GM04504 (cell line): ENCODE measurements around the gene TMC2.
"Not testable (repeated sequence)": the region's sequence is repeated elsewhere in the genome, so short reads cannot be mapped to it uniquely, and the experiment has no call there.

ENCODE experiments used
- DNase-seq: peaks from one replicate; pipeline ENCODE4 v3.0.0-alpha.2; 2012; ENCODE audit warnings: low read depth

Gene TMC2

DNA sequence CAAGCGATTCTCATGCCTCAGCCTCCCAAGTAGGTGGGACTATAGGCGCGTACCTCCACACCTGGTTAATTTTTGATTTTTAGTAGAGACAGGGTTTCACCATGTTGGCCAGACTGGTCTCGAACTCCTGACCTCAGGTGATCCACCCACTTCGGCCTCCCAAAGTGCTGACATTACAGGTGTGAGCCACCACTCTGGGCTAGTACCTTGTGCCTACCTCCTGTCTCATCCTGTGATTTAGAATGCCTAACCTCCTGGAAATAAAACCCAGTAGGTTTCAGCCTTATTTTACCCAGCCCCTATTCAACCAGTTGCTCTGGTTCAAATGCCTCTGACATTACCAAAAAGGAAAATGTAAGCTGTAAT, 10.2 kb upstream of the TMC2 start:
- not testable (repeated sequence) for DNase-seq

DNA sequence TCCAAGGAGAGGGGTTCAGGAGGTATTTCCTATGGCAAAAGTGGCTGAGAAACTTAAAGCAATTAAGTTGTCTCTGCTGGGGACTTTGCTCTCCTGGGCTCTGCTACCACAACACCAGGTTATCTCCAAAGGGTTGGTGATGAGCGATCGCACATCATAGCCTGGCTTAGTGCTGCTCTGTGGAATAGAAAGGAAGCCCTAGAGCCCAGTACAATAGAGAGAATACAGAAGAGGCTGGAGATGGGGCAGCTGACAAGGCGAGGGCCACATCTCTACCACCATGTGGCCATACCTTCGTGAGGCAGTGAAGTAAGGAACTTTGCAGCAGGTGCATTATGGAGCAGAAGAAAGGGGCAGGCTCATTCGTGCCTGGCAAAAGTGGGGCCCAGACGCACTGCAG, 8.6 kb upstream of the TMC2 start:
- DNase-seq = no peak

DNA sequence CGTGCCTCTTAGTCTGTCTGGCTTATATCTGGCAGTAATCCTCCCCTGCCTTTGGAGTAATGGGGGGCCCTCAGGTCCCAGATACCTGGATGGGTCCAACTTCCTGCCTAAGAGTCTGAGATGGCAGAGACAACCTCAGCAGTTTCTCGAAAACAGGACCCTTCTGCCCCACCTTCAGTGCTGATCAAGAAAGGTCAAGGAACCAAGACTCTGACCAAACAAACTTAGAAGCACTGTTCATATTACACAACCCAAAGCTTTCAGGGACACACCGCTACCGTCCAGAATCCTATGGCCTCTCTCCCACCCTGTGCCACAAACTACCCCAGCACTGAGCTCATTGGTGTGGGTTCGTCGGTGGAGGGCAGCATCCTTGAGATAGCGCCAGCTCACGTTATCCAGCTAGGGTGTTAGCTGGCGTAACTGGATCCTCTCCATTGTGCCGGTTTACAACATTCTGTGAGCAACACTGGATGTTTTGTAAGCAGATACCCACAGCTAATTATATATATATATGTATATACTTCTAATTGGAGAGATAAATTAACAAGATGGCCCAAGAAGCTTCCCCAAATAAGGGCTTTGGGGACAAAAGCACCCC, 7.6 kb upstream of the TMC2 start:
- no peak for DNase-seq

DNA sequence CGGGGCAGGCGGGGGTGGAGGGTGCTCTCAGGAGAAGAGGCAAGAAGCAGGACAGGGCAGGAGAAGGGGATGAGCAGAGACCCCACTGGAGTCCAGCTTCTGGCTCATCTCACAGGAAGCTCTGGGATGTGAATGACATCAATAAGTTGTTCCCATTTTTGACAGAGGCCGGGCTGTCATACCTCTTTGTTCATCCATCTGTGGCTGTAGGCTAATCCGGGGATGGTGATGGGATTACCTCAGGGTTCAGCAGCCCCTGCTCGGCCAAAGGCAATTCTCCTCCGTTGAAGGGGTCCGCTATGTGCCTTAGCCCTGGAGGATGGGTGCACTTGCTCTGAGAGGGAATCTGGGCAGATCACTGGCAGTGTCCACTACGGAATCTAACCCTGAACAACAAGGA, 3.3 kb upstream of the TMC2 start:
- DNase-seq = no peak

DNA sequence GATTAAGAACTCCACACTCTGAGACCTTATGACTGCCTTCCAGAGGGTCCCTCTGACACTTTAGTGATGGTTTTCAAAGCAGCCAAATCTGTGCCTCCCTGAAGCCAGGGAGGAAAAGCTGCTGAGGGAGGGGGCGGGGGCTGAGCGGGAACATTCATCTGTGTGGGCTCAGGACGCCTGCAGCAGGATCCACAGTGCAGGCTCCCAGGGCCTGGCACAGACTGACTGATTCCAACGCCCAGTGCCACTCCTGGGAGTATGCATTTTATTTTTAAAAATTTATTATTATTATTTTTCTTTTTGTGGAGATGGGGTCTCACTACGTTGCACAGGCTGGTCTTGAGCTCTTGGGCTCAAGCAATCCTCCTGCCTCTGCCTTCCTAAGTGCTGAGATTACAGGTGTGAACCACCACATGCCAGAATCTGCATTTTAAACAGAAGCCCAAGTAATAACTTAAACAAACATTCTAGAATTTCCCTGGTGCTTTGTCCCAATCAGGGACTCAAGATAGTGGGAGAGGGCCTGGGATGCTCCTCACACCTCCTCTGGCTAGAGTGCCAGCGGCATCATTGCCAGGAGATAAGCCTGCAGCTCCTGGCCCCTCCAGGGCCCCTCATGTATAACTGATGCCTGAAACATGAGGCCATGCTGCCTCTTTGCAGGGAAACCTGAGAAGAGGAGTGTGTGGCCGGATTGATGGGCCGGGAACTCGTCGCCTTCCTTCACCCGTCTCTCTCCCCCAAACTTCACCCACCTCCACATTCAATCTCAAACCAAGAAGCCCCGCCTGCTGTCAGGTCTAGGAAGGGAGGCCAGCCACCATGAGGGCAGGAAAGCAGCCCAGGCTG, 438 bp upstream of the TMC2 start:
- no peak for DNase-seq

DNA sequence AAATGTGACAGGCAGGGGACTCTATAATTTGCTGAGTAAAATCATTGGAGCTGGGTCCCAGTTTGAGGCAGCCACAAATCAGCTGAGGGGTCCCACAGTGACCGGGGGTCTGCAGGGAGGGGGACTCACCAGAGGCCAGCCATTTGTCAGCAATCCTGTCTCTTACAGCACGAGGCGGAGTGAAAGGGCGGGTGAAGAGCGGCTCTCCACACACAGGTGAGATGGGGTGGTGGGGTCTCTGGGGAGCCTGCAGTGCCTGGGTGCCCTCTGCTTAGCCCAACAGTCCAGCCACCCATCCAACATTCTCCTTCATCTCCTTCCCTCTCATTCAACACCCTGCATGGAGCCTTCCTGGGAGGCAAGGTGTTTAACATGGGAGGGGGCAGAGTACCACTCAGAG, 728 bp downstream of the TMC2 start:
- DNase-seq = no peak

DNA sequence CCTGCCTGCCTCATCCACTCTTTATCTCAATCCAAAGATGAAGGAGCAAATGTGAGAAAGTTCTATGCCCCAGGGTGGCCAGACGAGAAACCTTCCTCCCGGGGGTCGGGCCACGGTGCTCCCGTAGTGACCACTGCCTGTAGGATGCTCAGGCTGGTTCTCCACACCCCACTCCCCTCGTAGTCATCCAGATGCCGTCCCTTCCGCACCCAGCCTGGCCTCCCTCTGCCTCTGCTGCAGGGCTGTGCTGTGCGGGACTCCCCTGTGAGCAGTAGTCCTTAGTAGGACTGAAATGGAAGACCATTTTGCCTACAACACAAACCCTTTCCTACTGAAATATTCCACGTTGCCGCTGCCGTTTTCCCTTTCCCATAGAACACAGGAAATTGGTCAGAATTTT, 2.0 kb downstream of the TMC2 start:
- DNase-seq = no peak

DNA sequence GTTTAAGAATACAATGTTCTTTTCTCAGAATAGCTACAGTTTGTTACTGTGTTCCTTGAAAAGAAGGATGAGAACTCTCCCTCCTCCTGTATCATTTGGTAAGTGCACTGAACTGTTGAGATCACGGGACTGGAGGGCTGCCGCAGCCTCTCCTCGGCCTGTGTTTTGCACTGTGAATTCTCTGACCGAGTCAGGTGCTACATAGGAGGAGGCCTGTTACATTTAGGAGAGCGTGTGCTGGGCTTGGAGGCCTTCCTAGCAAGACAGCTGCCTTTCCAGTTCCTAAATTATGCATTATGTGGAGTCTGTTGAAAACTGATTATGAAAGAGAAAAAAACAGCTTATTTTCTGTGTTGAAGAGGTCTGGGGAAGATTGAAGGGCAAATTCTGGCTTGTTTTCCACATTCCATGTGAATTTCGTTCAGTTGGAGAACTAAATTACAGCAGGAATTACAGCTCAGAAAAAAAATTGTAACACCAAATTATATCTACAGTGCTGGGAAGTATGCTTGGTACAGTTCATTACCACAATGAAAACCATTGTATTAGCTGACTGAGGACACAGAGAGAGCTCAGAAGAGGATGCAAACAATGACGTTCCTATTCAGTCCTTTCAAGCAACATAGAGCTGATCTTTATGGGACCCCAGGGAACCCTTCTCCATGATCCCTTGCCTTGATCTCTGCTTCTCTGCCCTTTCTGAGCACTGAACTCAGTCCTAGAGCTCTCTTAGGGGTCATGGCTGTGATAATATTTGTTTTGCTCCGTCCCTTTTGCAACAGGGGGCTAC, 2.8 kb downstream of the TMC2 start:
- no peak for DNase-seq

DNA sequence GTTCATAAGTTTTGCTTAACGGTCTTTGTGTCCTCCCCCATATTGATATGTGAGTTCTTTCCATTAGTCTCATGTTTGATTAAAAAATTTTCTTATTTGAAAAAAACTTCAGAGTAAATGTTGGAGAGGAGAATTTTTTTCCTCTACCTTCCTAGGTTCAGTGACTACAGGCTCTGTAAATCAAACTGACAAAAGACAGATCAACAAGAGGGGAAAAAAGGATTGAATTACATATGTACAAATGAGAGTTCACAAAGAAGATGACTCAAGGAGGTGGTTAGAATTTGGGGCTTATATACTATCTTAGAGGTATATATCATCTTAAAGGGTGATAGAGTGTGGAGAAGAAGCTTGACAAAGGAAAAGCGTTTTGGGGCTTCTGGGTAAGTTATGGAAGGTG, 5.6 kb downstream of the TMC2 start:
- no peak for DNase-seq

DNA sequence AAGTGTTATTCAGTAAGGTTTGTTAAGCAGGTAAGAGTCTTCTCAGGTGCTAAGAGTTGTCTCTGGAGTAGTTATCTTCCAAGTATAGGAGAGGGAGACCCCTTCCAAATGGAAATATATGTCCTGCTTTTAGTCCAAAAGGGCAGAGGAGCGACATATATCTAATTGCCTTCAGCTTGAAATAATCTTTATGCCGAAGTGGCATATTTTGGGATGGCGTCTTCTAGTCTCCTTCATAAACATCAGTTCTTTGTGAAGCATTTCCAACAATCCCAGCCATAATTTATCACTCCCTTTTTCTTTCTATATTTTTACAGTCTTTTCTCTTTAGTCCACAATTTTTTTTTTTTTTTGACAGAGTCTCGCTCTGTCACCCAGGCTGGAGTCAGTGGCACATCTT, 6.0 kb downstream of the TMC2 start:
- DNase-seq = no peak

DNA sequence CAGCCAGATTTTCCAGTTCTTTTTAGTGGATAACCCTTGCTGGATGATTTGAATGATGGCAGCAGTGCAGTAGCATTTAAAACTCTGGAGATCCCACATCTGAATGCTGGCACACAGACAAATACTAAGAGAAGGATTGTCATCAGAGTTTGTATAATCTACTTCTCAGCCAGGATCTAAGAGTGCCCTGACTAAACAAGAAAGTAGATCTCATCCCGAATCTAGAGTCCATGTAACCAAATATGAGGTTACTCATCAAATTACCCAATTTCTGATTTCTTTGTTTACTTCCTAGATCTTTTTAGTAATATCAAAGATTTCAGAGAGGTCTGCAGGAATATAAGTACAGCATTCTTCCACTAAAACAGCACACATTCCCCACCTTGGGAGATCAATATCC, 7.8 kb downstream of the TMC2 start:
- DNase-seq = no peak

DNA sequence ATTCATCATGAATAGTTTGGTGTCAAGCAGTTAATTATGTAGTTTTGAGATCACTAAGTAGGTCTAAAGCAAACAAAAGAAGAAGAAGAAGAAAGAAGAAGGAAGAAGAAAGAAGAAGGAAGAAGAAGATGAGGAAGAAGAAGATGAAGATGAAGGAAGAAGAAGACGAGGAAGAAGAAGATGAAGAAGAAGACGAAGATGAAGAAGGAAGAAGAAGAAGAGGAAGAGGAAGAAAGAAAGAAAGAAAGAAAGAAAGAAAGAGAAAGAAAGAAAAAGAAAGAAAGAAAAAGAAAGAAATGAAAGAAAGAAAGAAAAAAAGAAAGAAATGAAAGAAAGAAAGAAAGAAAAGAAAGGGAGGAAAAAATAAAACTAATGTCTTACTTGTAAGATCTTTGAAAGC, 9.2 kb downstream of the TMC2 start:
- no peak for DNase-seq

DNA sequence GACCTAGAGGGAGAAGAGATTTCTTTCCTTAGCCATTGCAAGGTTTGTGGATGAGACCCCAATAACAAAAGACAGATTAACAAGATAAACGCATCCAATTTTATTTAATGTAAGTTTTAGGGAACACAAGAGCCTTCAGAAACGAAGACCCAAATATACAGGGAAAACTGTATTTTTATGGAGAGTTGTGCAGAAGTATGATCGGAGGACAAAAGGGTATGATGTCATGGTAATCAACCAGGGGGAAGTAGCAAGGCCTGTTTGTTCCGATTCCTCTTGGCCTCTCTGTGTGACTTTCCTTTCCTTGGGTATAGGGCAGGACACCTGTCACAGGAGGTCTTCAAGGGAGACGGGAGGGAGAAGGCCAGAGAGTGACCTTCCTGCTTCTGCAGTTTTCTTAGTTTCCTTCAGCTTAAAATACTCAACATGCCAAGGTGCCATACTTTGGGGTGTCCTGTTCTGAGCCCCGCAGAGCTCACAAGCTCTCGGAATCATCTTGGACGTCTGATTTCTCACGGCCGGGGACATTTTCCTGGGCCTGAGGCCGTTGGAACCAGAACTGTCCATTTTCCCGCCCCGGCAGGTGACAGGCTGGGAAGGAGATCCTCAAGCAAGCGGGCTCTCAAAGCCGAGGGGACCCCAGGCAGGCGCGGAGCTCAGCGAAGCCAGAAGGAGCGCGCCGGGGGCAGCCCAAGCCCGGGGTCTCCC, 21.7 kb downstream of the TMC2 start:
- DNase-seq = no peak

DNA sequence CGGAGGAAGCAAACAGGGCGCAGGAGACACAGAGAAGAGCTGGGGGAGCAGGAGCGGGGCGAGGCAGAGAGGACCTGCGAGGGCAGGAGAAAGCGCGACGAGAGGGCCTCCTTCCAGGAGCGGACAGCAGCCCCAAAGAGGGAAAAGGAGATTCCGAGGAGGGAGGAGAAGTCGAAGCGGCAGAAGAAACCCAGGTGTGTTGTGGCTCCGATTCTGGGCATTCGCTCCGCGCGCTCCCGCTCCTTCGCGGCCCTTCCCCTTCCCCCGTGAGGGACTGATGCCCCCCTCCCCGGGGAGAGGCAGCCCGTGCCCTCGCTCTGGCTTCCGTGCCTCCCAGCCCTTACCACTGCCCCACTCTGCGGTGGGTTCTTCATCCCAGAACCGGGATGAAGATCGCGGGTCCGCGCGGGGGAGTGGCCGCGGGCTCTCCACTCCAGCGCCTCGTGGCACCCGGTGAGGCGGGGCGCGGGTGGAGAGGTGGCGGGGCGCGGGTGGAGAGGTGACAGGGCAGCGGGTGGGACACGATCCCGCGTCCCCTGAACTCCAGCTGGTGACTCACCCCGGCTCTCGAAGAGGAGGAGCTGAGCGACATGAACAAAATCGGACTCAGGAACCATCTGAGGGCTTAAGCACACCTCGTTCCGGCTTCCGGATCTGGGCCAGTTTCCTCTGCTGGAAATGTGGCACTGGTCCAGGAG, 22.4 kb downstream of the TMC2 start:
- no peak for DNase-seq

DNA sequence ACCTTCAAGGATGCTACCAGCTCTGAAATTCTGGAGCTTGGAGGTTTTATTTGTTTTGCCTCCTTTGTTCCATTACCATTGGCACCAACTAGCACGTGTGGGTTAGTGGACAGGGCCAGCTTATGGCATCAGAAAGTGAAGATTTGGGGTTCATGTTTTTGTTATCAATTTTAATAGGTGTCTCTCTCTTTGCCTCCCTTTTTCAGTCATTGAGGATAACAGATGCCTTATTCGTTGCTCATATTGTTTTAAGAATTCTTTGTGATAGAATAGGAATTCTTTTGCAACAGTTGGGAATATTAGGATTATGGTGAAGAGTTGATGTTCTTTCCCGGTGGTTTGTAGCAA, 22.9 kb downstream of the TMC2 start:
- no peak for DNase-seq

DNA sequence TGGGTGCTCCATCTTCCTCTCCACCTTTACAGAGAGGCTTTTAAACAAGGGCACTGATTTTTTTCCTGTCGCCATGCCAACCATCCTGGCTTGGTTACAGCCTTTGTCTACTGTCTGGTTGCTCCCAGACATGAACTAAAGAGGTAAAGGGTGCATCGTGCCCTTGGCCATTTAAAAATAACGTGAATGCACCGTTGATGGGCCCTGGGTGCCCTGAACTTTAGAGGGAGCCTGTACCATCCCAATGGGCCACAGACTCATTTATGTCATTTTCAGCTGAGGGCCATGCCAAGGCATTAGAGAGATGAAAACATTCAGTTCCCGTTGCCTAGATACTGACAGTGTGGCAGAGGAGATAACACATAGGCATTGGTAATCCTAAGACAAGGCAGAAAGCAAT, 23.3 kb downstream of the TMC2 start:
- DNase-seq = no peak

DNA sequence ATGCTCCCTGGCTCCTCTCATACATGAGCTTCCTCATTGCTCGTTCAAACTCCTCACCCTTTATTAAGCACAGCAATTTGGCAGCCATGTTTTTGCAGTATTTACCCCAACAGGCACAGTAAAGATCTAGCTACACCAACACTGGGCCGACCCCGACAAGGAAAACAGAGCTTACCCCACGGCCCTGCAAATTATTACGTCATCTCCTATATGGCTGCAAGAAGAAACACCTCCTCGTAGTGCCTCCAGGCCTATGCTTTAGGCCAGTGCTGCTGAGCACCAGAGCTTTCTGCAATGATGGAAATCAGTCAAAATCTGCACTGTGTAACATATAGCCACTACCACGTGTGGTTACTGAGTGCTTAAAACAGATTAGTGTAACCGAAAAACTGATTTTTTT, 26.7 kb downstream of the TMC2 start:
- no peak for DNase-seq

DNA sequence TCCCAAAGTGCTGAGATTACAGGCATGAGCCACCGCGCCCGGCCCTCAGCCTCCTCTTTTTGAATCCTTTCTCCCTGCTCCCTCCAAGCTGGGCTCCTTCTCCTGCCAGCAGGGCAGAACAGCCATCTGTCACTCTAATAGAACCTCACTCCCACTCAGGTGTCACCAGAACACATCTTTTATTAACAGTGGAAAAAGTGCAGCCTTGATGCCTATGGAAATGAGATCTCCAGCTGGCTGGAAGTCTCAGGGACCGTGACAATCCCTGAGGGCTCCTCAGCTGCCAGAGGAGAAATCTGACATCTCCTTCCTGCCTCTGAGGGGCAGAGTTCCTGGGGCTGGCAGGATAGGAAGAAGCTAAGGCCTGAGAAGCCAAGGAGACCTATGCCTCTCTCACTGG, 28.0 kb downstream of the TMC2 start:
- no peak for DNase-seq

DNA sequence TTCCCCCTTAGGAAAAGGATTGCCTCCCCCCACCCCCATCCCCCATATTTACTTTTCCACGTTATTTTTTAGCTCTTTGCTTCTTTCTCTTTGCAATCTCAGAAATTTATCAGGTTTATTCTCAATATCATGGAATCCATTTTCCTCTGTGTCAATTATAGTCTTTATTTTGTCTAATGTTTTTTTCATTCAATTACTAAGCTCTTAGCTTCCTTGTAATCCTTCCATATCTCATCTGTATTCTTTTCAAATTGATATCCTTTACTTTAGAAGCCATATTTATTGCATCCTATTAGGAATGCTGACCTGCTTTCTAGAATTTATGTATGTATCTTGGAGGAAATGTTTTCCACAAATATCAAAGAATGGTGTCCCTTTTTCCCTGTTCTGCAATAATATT, 39.3 kb downstream of the TMC2 start:
- no peak for DNase-seq

DNA sequence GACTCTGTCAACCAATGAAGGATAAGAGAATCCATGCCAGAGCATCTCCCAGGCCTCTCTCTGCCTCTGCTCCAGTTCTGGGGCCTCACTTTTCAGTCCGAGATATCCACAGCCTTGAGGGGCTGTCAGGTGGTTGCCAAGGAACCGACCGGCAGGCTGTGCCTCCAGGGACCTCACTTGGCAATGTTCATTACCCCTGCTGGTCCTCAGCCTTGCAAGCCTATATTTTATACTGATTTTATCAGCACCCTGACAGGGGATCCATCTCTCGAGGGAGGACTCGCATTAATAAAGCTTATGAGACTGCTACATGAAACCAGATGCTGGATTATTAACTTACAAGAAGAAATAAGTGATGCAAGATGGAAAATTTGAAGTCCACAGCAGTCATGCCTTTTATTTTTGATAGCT, 39.9 kb downstream of the TMC2 start:
- DNase-seq = no peak

DNA sequence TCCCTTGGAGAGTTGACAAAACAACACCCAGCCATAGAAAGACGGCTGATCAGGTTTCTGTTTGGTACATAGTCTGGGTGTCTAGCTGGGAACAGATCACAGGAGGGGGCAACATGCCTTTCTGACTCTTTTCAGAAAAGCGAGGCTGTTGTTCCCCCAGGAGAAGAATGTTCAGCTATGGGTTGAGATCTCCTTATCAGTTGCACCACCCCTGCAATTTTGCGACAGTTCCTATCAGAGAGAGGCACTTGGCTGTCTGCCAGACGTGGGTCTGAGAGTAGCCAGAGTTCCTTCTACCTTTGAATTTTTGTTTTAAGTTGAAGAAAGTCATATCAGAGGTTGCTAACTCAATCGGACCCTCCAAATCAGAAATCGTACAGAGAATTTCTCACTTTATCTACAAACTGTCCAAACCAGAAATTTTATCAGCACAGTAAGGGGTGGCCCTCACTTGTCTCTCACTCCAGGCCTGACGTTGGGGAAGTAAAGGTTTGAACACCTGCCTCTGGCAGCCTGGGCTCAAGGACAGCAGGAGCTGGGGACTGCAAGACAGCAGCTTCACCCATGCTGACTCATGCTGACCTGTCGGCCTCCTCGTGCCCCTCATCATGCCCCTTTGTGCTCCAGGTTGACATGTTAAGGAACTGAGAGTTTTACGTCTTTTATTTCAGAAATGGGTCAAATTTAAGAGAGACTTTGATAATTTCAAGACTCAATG, 42.3 kb downstream of the TMC2 start:
- DNase-seq = no peak
